Tibial nerve (tissue), 4 donors: ENCODE results near the gene GDF10. TPM values are rescaled to one million over a fixed set of nuclear protein-coding genes. Genes with fewer than 3 reads are reported as not detected.

Source experiments
- DNase-seq, 2 donors: peaks; one replicate each; pipeline ENCODE4 v3.0.0-alpha.2; 2019; ENCODE audit warnings: low spot score in 2 of 2
- H3K27ac ChIP-seq, 4 donors: fragments of 200-600 bp; sonication (generic) in 3 of 4; one replicate each; pipeline ENCODE4 v1.5.1; 2017 to 2019; ENCODE audit warnings: mild to moderate bottlenecking in 1 of 4
- H3K27me3 ChIP-seq, 2 donors: fragments of 200-600 bp; sonication (generic) in 1 of 2; one replicate each; pipeline versions ENCODE4 v1.5.1 to v1.6.0; 2017 to 2019
- H3K36me3 ChIP-seq, 3 donors: fragments of 200-600 bp; sonication (generic); one replicate each; pipeline ENCODE4 v1.5.1; 2018 to 2019
- H3K4me1 ChIP-seq, 4 donors: fragments of 200-600 bp; sonication (generic) in 3 of 4; one replicate each; pipeline ENCODE4 v1.5.1; 2017 to 2019
- H3K4me3 ChIP-seq, 4 donors: fragments of 200-600 bp; sonication (generic) in 3 of 4; one replicate each; pipeline ENCODE4 v1.5.1; 2017 to 2019; ENCODE audit warnings: mild to moderate bottlenecking in 1 of 4, moderate library complexity in 1 of 4
- H3K9me3 ChIP-seq, 4 donors: fragments of 200-600 bp; sonication (generic) in 3 of 4; one replicate each; pipeline ENCODE4 v1.5.1; 2017 to 2019
- EP300 ChIP-seq, 2 donors: sonication (generic); formaldehyde crosslinking; IDR thresholded peaks; one replicate each; pipeline ENCODE4 v1.6.1; 2017; ENCODE audit warnings: antibody characterized with exemption in 2 of 2, mild to moderate bottlenecking in 1 of 2
- POLR2A ChIP-seq, 2 donors: fragments of 450-650 bp; IDR thresholded peaks; one replicate each; pipeline ENCODE4 v1.6.1; 2017; ENCODE audit warnings: antibody characterized with exemption in 2 of 2, mild to moderate bottlenecking in 2 of 2, moderate library complexity in 2 of 2
- WGBS, 2 donors: methylation state at CpG; one replicate each; pipeline ENCODE4 v1.1.5; 2018; 5-methylcytosine and 5-hydroxymethylcytosine counted together
- total RNA-seq, 4 donors: library from RNA; depleted of rRNA; stranded (reverse); fragments of >200 nt; gene quantifications; one replicate each; pipeline ENCODE4 v1.1.0, GENCODE V29; 2016
- TF ChIP-seq, protein P1 (sequence below), 5 experiments: fragments of 200-600 bp in 3 of 5; fragments of 450-650 bp in 2 of 5; sonication (generic) in 3 of 5; IDR thresholded peaks; one replicate each; pipeline ENCODE4 v1.5.1; 2016 to 2019; ENCODE audit warnings: antibody characterized with exemption in 5 of 5, mild to moderate bottlenecking in 3 of 5, moderate library complexity in 2 of 5

The GDF10 gene
- total RNA-seq, 4 donors from 2014 or later, result 10.2 to 48.2 (median 22.9) TPM

GRCh38 chr10:47279276-47279675, 20.7 kb upstream of the GDF10 start:
- H3K4me1 ChIP-seq, result no peaks in the 10 kb centered on the region
- no peaks in the 10 kb centered on the region for H3K27me3 ChIP-seq
- no peak overlapping the region for H3K27ac ChIP-seq
- 100% methylated on average over 1 of the region's 2 CpGs for WGBS, 2 donors
- no peak overlapping the region for H3K4me3 ChIP-seq
- H3K9me3 ChIP-seq, result no peaks in the 10 kb centered on the region
- no peak for DNase-seq
- no peaks in the 10 kb centered on the region for H3K36me3 ChIP-seq
- TF ChIP-seq POLR2A (IDR thresholded peaks at IDR 0.05) (no peak), EP300 (IDR thresholded peaks at IDR 0.05) (no peak)
- TF ChIP-seq, protein P1, sequence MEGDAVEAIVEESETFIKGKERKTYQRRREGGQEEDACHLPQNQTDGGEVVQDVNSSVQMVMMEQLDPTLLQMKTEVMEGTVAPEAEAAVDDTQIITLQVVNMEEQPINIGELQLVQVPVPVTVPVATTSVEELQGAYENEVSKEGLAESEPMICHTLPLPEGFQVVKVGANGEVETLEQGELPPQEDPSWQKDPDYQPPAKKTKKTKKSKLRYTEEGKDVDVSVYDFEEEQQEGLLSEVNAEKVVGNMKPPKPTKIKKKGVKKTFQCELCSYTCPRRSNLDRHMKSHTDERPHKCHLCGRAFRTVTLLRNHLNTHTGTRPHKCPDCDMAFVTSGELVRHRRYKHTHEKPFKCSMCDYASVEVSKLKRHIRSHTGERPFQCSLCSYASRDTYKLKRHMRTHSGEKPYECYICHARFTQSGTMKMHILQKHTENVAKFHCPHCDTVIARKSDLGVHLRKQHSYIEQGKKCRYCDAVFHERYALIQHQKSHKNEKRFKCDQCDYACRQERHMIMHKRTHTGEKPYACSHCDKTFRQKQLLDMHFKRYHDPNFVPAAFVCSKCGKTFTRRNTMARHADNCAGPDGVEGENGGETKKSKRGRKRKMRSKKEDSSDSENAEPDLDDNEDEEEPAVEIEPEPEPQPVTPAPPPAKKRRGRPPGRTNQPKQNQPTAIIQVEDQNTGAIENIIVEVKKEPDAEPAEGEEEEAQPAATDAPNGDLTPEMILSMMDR (IDR thresholded peaks at IDR 0.05), result no peak

GRCh38 chr10:47282005-47282656, 17.9 kb upstream of the GDF10 start:
- no peak overlapping the region for H3K27ac ChIP-seq
- H3K27me3 ChIP-seq, result no peaks in the 10 kb centered on the region
- H3K4me1 ChIP-seq, result no peaks in the 10 kb centered on the region
- H3K9me3 ChIP-seq, result no peaks in the 10 kb centered on the region
- no peak for DNase-seq
- TF ChIP-seq, protein P1 (IDR thresholded peaks at IDR 0.05), result no peak
- TF ChIP-seq EP300 (IDR thresholded peaks at IDR 0.05) (no peak), POLR2A (IDR thresholded peaks at IDR 0.05) (no peak)
- whole genome bisulfite sequencing, 2 donors, result 85 to 92% methylated on average over 6 of the region's 6 CpGs
- H3K36me3 ChIP-seq, result no peaks in the 10 kb centered on the region
- H3K4me3 ChIP-seq, result no peak overlapping the region

DNA sequence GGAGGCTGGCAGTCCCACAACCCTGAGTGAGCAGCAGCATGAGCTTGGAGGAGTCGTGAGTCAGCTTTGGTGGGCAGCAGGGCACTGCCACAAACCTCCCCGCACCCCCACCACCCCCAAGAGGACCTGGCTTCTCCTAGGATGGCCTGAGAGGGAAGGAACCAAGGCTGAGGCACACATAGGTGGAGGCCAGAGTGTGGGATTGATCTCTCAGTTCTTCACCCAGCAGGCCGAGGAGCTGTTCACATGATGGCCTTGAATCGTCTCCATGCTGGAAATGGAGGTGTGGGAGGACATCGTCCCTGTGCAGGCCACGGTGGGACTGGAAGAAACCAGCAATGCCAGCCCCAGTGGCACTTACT, 17.4 kb upstream of the GDF10 start:
- Histone ChIP-seq H3K27ac (no peak overlapping the region), H3K4me1 (no peaks in the 10 kb centered on the region), H3K36me3 (no peaks in the 10 kb centered on the region), H3K4me3 (no peak overlapping the region), H3K9me3 (no peaks in the 10 kb centered on the region), H3K27me3 (no peaks in the 10 kb centered on the region)
- TF ChIP-seq POLR2A (IDR thresholded peaks at IDR 0.05) (no peak), EP300 (IDR thresholded peaks at IDR 0.05) (no peak)
- TF ChIP-seq, protein P1 (IDR thresholded peaks at IDR 0.05), result no peak
- 88 to 90% methylated on average over 6 of the region's 6 CpGs for WGBS, 2 donors
- no peak for DNase-seq

GRCh38 chr10:47283101-47283630, 16.8 kb upstream of the GDF10 start:
- H3K4me1 ChIP-seq, result no peaks in the 10 kb centered on the region
- TF ChIP-seq, protein P1 (IDR thresholded peaks at IDR 0.05), result no peak
- no peak for TF ChIP-seq EP300 (IDR thresholded peaks at IDR 0.05)
- TF ChIP-seq POLR2A (IDR thresholded peaks at IDR 0.05), result no peak
- no peak overlapping the region for H3K4me3 ChIP-seq
- no peak for DNase-seq
- WGBS, 2 donors, result 90 to 92% methylated on average over 8 of the region's 9 CpGs
- H3K27ac ChIP-seq, result no peak overlapping the region
- H3K36me3 ChIP-seq, result no peaks in the 10 kb centered on the region
- H3K27me3 ChIP-seq, result no peaks in the 10 kb centered on the region
- no peaks in the 10 kb centered on the region for H3K9me3 ChIP-seq

DNA sequence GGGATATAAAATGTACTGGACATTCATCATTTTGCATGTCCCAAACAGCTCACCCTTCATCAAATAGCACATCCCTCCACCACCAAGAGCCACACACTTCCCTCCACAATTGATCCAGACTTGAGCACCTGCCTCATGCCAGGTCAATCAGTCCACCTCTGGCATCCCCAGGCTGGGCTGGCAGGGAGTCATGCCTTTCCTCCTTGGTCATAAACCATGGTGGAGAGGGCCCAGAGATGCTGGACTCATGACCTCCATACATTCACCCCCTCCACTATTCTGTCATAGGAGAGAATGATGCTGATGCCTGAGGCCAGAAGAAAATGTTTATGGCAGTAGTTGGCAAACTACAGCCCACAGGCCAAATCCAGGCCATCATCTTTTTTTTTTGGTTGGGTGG, 16.1 kb upstream of the GDF10 start:
- Histone ChIP-seq H3K27ac (no peak overlapping the region), H3K4me1 (no peaks in the 10 kb centered on the region), H3K9me3 (no peaks in the 10 kb centered on the region), H3K27me3 (no peaks in the 10 kb centered on the region), H3K36me3 (no peaks in the 10 kb centered on the region), H3K4me3 (no peak overlapping the region)
- TF ChIP-seq POLR2A (IDR thresholded peaks at IDR 0.05) (no peak), EP300 (IDR thresholded peaks at IDR 0.05) (no peak)
- TF ChIP-seq, protein P1 (IDR thresholded peaks at IDR 0.05), result no peak
- no peak for DNase-seq
